GM12874 (cell line): ENCODE data around the gene DPYSL4.
A peak's percentile ranks its signal among the peaks of the same experiment; 100 is the strongest.

Experiments
- CTCF ChIP-seq: IDR thresholded peaks from 2 replicates; pipeline ENCODE4 v1.5.1; 2011; ENCODE audit warnings: low read depth, mild to moderate bottlenecking, control low read depth, low read length, moderate library complexity; ENCODE audit not compliant: insufficient read depth

DPYSL4 gene

DNA sequence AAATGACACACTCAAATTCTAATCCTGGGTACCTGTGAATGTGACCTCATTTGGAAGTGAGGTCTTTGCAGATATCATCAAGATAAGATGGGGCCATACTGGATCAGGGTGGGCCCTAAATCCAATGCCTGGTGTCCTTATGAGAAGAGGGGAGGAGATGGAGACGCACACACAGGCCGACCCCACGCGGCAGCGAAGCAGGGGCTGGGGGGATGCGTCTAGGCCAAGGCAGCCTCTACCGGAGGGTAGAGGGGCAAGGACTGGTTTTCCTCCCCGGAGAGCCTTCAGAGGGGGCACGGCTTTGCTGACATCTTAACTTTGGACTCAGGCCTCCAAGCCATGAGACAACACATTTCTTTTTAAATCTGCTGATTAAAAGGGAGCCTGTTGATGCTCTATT is 33.3 kb downstream of the DPYSL4 start:
- TF ChIP-seq CTCF: no peak

DNA sequence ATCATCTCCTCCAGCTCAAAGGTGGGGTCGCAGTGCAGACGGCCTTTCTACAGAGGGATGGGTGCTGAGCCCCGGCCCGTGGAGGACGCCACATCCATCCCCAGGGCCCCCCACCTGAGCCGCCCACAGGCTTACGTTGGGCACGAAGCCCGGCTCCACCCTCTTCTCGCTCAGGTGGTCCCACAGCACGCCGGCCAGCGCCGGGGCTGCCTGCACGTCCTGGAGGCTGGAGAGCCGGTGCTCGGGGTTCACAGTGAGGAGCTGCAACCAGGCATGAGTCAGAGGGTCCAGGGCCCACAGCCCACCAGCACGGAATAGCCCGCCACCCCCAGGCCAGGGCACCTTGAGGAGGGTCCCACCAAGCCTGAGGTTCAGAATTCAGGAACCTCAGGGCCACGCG is 36.0 kb downstream of the DPYSL4 start:
- TF ChIP-seq CTCF: no peak

DNA sequence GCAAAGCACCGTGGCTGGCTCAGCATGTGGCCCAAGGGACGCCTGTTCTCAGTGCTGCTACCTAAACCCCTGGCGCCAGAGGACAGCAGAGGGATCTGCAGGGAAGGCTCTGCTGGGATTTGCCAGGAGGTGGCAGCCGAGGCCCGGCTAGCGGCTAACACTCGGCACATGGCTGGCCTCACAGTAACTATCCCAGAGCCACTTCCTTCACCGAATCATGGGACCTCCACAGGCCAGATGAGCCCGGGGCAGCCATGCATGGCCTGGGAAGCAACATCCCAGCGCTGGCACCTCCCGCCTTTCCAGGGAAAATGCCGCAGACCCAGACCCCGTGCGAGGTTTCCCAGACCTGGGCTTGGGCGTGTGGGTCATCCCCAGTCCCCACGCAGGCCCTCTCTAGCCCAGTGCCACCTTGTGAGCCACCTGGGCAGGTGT is 36.4 kb downstream of the DPYSL4 start:
- peak; percentile 95 for TF ChIP-seq CTCF

GRCh38 chr10:132223611-132224342 is 37.0 kb downstream of the DPYSL4 start:
- no peak for TF ChIP-seq CTCF

- no peak for TF ChIP-seq CTCF
These were observed 37.8 kb downstream of the DPYSL4 start for GRCh38 chr10:132224343-132225072.

DNA sequence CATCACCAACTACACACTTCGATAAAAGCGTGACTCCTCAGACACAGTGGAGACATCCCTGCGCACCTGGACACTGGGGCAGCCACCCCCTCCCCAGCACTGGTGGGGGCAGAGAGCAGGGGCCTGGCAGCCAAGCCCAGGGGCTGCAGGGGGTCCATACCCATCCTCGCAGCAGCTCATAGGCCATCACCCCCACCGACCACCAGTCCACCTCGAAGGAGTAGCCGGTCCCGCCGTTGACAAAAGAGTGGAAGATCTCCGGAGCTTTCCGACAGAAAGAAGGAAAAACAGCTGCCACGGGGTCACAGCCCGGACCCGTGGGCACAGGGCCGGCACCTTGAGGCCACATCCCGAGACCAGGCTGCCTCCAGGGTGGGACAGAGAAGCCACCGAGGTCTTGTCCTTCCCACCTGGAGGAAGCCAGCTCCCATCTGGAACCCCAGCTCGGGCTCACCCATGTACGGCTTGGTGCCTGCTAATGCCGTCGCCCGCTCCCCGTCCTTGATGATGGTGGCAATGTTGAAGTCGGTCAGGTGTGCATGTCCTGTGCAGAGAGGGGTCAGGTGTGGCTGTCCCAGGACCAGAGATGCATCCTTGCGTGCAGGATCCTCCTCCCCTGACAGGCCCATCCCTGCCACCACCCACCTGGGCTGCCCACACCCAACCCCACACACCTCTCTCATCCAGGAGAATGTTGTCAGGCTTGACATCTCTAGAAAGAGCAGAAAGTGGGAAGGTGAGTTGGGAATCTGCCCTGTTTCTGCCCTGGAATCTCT is 38.5 kb downstream of the DPYSL4 start:
- no peak for TF ChIP-seq CTCF

- no peak for TF ChIP-seq CTCF
These were observed 39.1 kb downstream of the DPYSL4 start for GRCh38 chr10:132225849-132226205.
